Uterus (tissue), 2 donors: Measurements from ENCODE around the gene PRIMPOL.
A peak's percentile ranks its signal among the peaks of the same experiment; 100 is the strongest.

ENCODE experiments used
- CTCF ChIP-seq, 4 experiments: fragments of 200-600 bp in 2 of 4; fragments of 450-650 bp in 2 of 4; sonication (generic) in 2 of 4; IDR thresholded peaks; one replicate each; pipeline ENCODE4 v1.5.1; 2016 to 2019; ENCODE audit warnings: antibody characterized with exemption in 4 of 4, mild to moderate bottlenecking in 2 of 4, moderate library complexity in 1 of 4
- POLR2A ChIP-seq, 2 donors: fragments of 450-650 bp; IDR thresholded peaks; one replicate each; pipeline ENCODE4 v1.6.1; 2016; ENCODE audit warnings: antibody characterized with exemption in 2 of 2, mild to moderate bottlenecking in 1 of 2, moderate library complexity in 1 of 2

- TF ChIP-seq CTCF (IDR thresholded peaks at IDR 0.05) (peak in 3 of 4 experiments; percentile 21 to 51 (median 45)), POLR2A (IDR thresholded peaks at IDR 0.05) (peak; percentile 21 to 92)
These were observed at the start of gene PRIMPOL, which contains the start of gene CASP3 for GRCh38 chr4:184649026-184649970.
